ENCODE data around the gene WWP2. TPM values are rescaled to one million over a fixed set of nuclear protein-coding genes. Genes with fewer than 3 reads are reported as not detected.

WWP2 gene
- total and polyA plus RNA-seq, 7 donors, result 11.4 to 59.0 (median 23.9) TPM

GRCh38 chr16:69844441-69844840, 82.3 kb downstream of the WWP2 start:
- no peak overlapping the region for H3K4me3 ChIP-seq
- no peaks in the 10 kb centered on the region for H3K9me3 ChIP-seq
- TF ChIP-seq POLR2A (IDR thresholded peaks at IDR 0.05) (no peak), EP300 (IDR thresholded peaks at IDR 0.05) (no peak), POLR2AphosphoS5 (IDR thresholded peaks at IDR 0.05) (no peak)
- TF ChIP-seq, protein P1, sequence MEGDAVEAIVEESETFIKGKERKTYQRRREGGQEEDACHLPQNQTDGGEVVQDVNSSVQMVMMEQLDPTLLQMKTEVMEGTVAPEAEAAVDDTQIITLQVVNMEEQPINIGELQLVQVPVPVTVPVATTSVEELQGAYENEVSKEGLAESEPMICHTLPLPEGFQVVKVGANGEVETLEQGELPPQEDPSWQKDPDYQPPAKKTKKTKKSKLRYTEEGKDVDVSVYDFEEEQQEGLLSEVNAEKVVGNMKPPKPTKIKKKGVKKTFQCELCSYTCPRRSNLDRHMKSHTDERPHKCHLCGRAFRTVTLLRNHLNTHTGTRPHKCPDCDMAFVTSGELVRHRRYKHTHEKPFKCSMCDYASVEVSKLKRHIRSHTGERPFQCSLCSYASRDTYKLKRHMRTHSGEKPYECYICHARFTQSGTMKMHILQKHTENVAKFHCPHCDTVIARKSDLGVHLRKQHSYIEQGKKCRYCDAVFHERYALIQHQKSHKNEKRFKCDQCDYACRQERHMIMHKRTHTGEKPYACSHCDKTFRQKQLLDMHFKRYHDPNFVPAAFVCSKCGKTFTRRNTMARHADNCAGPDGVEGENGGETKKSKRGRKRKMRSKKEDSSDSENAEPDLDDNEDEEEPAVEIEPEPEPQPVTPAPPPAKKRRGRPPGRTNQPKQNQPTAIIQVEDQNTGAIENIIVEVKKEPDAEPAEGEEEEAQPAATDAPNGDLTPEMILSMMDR (IDR thresholded peaks at IDR 0.05), result no peak
- DNase-seq, result no peak
- H3K27me3 ChIP-seq, result no peaks in the 10 kb centered on the region
- WGBS, 2 donors, result 85 to 90% methylated on average over 8 of the region's 8 CpGs
- H3K36me3 ChIP-seq, result peaks cover 0 to 13% (median 4%) of the 10 kb centered on the region in 4 donors
- no peak overlapping the region for H3K27ac ChIP-seq
- intact Hi-C loops (cut with DNase I), result loop anchor here (5.0 kb wide), 1 partner anchor 42 kb away; no protein-coding TSS in a partner anchor
- H3K4me1 ChIP-seq, result peaks cover 0 to 29% (median 19%) of the 10 kb centered on the region in 4 donors

DNA sequence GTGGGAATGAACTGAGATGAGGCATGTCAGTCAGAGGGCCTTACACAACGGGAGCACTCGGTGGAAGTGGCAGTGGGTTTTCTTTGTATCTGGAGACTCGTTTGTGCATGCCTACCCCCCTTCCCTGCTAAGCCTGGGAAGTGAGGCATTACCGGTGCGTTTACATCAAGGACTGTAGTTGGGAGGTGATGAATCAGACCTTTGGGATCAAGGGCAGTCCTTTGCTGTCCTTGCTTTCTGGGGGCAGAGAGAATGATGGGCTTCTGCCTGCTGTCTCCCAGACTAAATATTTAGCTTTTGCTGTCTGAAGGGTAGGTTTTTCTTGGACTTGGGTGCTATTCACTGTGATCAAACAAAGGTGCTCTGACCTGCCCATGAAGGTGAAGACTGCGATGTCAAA, 83.0 kb downstream of the WWP2 start:
- no peak for DNase-seq
- H3K27me3 ChIP-seq, result no peaks in the 10 kb centered on the region
- no peak overlapping the region for H3K27ac ChIP-seq
- WGBS, 2 donors, result 88 to 89% methylated on average over 6 of the region's 6 CpGs
- no peaks in the 10 kb centered on the region for H3K9me3 ChIP-seq
- no peak overlapping the region for H3K4me3 ChIP-seq
- H3K4me1 ChIP-seq, result peaks cover 0 to 28% (median 21%) of the 10 kb centered on the region in 4 donors
- intact Hi-C loops (cut with DNase I), result no loop called here
- TF ChIP-seq, protein P1 (IDR thresholded peaks at IDR 0.05), result no peak
- TF ChIP-seq EP300 (IDR thresholded peaks at IDR 0.05), result no peak
- no peak for TF ChIP-seq POLR2AphosphoS5 (IDR thresholded peaks at IDR 0.05)
- TF ChIP-seq POLR2A (IDR thresholded peaks at IDR 0.05), result no peak
- peaks cover 0 to 13% (median 4%) of the 10 kb centered on the region in 4 donors for H3K36me3 ChIP-seq

DNA sequence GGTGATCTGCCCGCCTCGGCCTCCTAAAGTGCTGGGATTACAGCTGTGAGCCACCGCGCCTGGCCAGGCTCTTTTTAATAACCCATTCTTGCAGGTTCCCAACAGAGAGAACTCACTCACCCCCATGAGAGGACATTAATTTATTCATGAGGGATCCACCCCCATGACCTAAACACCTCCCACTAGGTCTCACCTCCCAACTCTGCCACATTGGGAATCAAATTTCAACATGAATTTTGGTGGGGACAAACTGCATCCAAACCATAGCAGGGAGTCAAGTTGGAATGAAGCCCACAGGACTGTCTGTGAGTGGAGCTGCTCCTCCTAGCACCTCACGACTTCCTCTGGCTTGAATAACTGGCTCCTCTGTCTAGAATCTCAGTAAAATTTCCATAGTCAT, 85.5 kb downstream of the WWP2 start:
- intact Hi-C loops (cut with DNase I), result loop anchor here (2.0 kb wide), 1 partner anchor 43 kb away; no protein-coding TSS in a partner anchor
- 90 to 91% methylated on average over 5 of the region's 5 CpGs for WGBS, 2 donors
- Histone ChIP-seq H3K36me3 (peaks cover 0 to 3% (median under 1%) of the 10 kb centered on the region in 4 donors), H3K9me3 (no peaks in the 10 kb centered on the region), H3K27ac (peak overlapping the region; percentile 72 to 86 (median 78)), H3K27me3 (no peaks in the 10 kb centered on the region), H3K4me3 (no peak overlapping the region), H3K4me1 (peaks cover 0 to 44% (median 32%) of the 10 kb centered on the region in 4 donors)
- DNase-seq, result no peak
- TF ChIP-seq POLR2A (IDR thresholded peaks at IDR 0.05) (no peak), POLR2AphosphoS5 (IDR thresholded peaks at IDR 0.05) (no peak), EP300 (IDR thresholded peaks at IDR 0.05) (no peak)
- TF ChIP-seq, protein P1 (IDR thresholded peaks at IDR 0.05), result no peak

- DNase-seq, result peak; percentile 93
- H3K9me3 ChIP-seq, result no peaks in the 10 kb centered on the region
- intact Hi-C loops (cut with DNase I), result loop anchor here (2.0 kb wide), 1 partner anchor 42 kb away; no protein-coding TSS in a partner anchor
- H3K27me3 ChIP-seq, result no peaks in the 10 kb centered on the region
- TF ChIP-seq POLR2A (IDR thresholded peaks at IDR 0.05) (no peak), EP300 (IDR thresholded peaks at IDR 0.05) (peak in 1 of 4 donors; percentile 14), POLR2AphosphoS5 (IDR thresholded peaks at IDR 0.05) (peak; percentile 31 to 61 (median 38))
- TF ChIP-seq, protein P1 (IDR thresholded peaks at IDR 0.05), result no peak
- WGBS, 2 donors, result 10 to 43% methylated on average over 8 of the region's 8 CpGs
- H3K4me3 ChIP-seq, result no peak overlapping the region
- H3K36me3 ChIP-seq, result no peaks in the 10 kb centered on the region
- H3K4me1 ChIP-seq, result peaks cover 0 to 44% (median 32%) of the 10 kb centered on the region in 4 donors
- peak overlapping the region; percentile 72 to 86 (median 78) for H3K27ac ChIP-seq
Observed at GRCh38 chr16:69848637-69849545, 86.8 kb downstream of the WWP2 start.

Data from sigmoid colon (tissue), 7 donors.